ENCODE measurements around the gene PDZD2.

- TF ChIP-seq CTCF (IDR thresholded peaks at IDR 0.05) = no peak
- TF ChIP-seq POLR2A (IDR thresholded peaks at IDR 0.05) = no peak
Observed at GRCh38 chr5:32127711-32128110, 488.8 kb downstream of the PDZD2 start.
